ENCODE measurements around the gene MMP26. TPM values are rescaled to one million over a fixed set of nuclear protein-coding genes. Genes with fewer than 3 reads are reported as not detected.

Gene MMP26
- not detected for total RNA-seq

DNA sequence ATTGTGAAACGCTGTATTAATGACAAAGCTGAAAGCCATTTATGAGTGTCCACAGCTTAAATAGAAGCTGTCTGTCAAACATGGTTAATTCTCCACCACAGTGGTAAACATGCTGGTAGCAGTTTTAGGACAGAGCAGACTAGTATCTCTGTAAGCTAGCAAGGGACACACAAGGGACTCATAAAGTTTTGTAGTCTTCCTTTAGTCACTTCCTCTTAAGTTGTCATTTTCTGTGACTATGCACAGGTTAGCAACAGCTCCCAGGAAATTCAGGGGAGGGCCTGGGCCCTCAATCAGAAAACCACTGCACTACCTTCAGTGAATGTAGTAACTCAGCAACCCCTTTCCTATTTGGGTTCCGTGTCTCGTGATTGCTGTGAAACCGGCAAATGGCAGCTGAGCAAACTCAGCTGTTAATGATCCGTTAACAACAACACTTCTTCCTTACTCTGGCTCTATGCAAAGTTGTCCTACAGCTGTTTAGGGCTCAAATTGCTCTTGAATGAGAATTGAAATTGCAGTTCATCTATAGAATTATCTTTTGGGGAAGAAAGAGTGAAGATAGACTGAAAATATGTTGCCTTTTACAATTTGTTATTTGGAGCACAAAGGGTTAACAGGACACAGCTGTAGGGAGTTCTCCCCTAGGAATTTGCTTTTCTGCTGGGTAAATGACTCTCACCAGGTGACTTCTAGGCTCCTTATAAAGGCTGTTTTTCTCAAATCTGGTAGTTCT, at the start of gene MMP26:
TSS of gene MMP26 (plus strand) at position 731 of the 736 bp plus-strand sequence.
- TF ChIP-seq, protein P1, sequence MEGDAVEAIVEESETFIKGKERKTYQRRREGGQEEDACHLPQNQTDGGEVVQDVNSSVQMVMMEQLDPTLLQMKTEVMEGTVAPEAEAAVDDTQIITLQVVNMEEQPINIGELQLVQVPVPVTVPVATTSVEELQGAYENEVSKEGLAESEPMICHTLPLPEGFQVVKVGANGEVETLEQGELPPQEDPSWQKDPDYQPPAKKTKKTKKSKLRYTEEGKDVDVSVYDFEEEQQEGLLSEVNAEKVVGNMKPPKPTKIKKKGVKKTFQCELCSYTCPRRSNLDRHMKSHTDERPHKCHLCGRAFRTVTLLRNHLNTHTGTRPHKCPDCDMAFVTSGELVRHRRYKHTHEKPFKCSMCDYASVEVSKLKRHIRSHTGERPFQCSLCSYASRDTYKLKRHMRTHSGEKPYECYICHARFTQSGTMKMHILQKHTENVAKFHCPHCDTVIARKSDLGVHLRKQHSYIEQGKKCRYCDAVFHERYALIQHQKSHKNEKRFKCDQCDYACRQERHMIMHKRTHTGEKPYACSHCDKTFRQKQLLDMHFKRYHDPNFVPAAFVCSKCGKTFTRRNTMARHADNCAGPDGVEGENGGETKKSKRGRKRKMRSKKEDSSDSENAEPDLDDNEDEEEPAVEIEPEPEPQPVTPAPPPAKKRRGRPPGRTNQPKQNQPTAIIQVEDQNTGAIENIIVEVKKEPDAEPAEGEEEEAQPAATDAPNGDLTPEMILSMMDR (IDR thresholded peaks at IDR 0.05): no peak
- Histone ChIP-seq H3K9ac (ENCODE audit: low read depth in 2 of 2, low read length in 2 of 2) (no peak within 1 kb of the TSS), H3K4me3 (no peak within 1 kb of the TSS), H3K36me3 (no peaks in the 10 kb centered on the region), H3K9me3 (no peaks in the 10 kb centered on the region), H3K27ac (no peak within 1 kb of the TSS), H3K27me3 (no peaks in the 10 kb centered on the region), H3K4me1 (no peaks in the 10 kb centered on the region)
- DNase-seq: no peak
- intact Hi-C loops (cut with DNase I): no loop called here

DNA sequence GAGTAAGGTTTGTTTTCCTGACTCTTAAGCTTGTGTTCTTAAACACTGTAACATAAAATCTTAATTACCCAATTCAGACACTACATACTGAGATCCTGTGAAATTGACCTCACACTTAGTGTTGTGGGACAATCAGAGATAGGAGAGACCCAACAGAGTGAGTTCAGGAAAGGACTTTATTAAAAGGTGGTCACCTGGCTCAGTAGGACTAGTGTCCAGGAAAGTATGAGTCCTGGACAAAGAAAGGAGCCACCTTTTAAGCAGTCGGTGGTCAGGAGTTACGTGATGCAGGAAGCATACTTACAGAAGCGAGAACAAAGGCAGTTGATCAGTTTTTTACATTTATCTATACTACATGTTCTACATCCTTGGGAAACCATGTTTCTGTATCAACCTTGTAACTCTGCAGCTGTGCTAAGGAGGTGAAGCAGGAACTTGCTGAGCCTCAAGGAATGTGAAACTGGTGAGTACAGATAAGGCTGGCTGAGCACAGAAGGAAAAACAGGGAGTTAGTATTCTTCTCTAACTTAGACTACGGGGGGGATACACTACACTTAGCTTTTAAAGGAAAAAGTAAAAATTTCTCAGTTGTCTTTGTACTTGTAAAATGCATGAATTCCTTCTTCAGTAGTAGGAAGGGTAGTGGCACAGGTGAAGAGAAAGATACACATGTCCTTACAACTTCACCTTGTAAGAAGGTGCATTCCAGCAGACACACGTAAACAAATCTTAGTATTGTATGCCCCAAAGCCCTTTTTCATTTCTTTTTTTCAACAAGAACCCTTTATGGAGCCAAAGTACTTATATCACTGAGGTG, 45.7 kb upstream of the MMP26 start:
- intact Hi-C loops (cut with DNase I): no loop called here
- Histone ChIP-seq H3K9me3 (no peaks in the 10 kb centered on the region), H3K36me3 (no peaks in the 10 kb centered on the region)

DNA sequence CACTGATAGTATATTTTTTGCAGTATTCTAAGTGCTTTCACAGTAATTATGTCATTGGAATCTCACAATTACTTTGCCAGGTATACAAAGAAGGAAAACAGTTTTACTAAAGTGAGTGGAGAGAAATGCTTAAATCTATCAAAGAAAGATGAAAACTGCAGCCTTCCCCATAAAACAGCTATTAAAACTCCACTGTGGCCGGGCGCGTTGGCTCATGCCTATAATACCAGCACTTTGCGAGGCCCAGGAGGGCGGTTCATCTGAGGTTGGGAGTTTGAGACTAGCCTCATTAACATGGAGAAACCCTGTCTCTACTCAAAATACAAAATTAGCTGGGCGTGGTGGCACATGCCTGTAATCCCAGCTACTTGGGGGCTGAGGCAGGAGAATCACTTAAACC, 41.7 kb upstream of the MMP26 start:
- Histone ChIP-seq H3K36me3 (no peaks in the 10 kb centered on the region), H3K4me3 (no peak overlapping the region), H3K4me1 (no peaks in the 10 kb centered on the region), H3K9ac (ENCODE audit: low read depth in 2 of 2, low read length in 2 of 2) (no peak overlapping the region), H3K9me3 (no peaks in the 10 kb centered on the region), H3K27me3 (no peaks in the 10 kb centered on the region), H3K27ac (no peak overlapping the region)
- intact Hi-C loops (cut with DNase I): no loop called here
- TF ChIP-seq, protein P1 (IDR thresholded peaks at IDR 0.05): no peak
- no peak for DNase-seq

More for the DNA sequence above, 45.7 kb upstream of the MMP26 start:
- DNase-seq: no peak
- H3K4me1 ChIP-seq: no peaks in the 10 kb centered on the region
- no peaks in the 10 kb centered on the region for H3K27me3 ChIP-seq
- no peak overlapping the region for H3K27ac ChIP-seq
- TF ChIP-seq, protein P1 (IDR thresholded peaks at IDR 0.05): no peak
- no peak overlapping the region for H3K9ac ChIP-seq (ENCODE audit: low read depth in 2 of 2, low read length in 2 of 2)
- no peak overlapping the region for H3K4me3 ChIP-seq

GRCh38 chr11:4664183-4664582, 40.4 kb upstream of the MMP26 start:
- H3K9me3 ChIP-seq: no peaks in the 10 kb centered on the region
- no peak overlapping the region for H3K4me3 ChIP-seq
- no peaks in the 10 kb centered on the region for H3K4me1 ChIP-seq
- DNase-seq: no peak
- no peaks in the 10 kb centered on the region for H3K36me3 ChIP-seq
- TF ChIP-seq, protein P1 (IDR thresholded peaks at IDR 0.05): no peak
- no peaks in the 10 kb centered on the region for H3K27me3 ChIP-seq
- intact Hi-C loops (cut with DNase I): no loop called here
- no peak overlapping the region for H3K9ac ChIP-seq (ENCODE audit: low read depth in 2 of 2, low read length in 2 of 2)
- no peak overlapping the region for H3K27ac ChIP-seq

DNA sequence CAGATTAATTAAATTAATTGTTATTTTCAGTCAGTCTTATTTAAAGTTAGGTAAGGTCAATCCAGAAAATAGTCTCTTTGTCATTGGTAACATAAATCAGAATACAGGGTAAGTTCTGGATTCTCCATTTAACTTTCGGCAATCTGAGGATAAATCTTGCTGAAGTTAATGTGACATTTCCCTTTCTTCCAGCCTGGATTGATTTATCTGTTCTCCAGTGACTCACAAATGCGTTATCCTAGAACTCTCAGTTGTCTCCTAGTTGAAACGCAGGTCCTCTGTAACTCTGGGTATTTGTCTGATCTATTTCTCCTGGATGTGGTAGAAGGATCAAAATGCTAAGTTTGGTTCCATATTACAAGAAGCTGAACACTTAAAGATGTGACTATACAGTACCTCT, 39.8 kb upstream of the MMP26 start:
- H3K36me3 ChIP-seq: no peaks in the 10 kb centered on the region
- no peaks in the 10 kb centered on the region for H3K4me1 ChIP-seq
- no peaks in the 10 kb centered on the region for H3K27me3 ChIP-seq
- no peak overlapping the region for H3K27ac ChIP-seq
- no peak for DNase-seq
- no peaks in the 10 kb centered on the region for H3K9me3 ChIP-seq
- TF ChIP-seq, protein P1 (IDR thresholded peaks at IDR 0.05): no peak
- H3K4me3 ChIP-seq: no peak overlapping the region
- intact Hi-C loops (cut with DNase I): no loop called here
- H3K9ac ChIP-seq (ENCODE audit: low read depth in 2 of 2, low read length in 2 of 2): no peak overlapping the region

Measured in colonic mucosa (tissue), 4 donors.